ENCODE measurements around the gene CENPN.

The CENPN gene

GRCh38 chr16:81081014-81081413 is 74.0 kb downstream of the CENPN start:
- no peak for ATAC-seq
- no peak for DNase-seq
